Measurements from ENCODE around the gene KCNK7. TPM values are rescaled to one million over a fixed set of nuclear protein-coding genes. Genes with fewer than 3 reads are reported as not detected.

Gene KCNK7
- total RNA-seq, 1 experiment from 2014 or later, result 1.8 TPM

GRCh38 chr11:65563601-65564000 is 32.0 kb downstream of the KCNK7 start:
- no peak overlapping the region for H4K8ac ChIP-seq (replicated peaks; ENCODE audit: insufficient read length, low read depth, low read length)
- H3K4me1 Mint-ChIP-seq, result peaks cover 22 to 34% of the 10 kb centered on the region in 2 experiments
- H3K4ac ChIP-seq (ENCODE audit: low read depth, low read length), result no peak overlapping the region
- H3K23me2 ChIP-seq (ENCODE audit: insufficient read length, low read depth, low read length, poor library complexity, severe bottlenecking), result no peaks in the 10 kb centered on the region
- no peaks in the 10 kb centered on the region for H3K79me2 ChIP-seq (ENCODE audit: insufficient read depth, low read length)
- H3K9me3 ChIP-seq (ENCODE audit: control insufficient read depth, low read depth, low read length), result no peaks in the 10 kb centered on the region
- H2BK5ac ChIP-seq (ENCODE audit: insufficient read length, low read length), result no peak overlapping the region
- no peak for DNase-seq
- no peak overlapping the region for H3K56ac ChIP-seq (ENCODE audit: insufficient read length, low read depth, low read length)
- no peak overlapping the region for H2BK20ac ChIP-seq (ENCODE audit: low read depth, low read length, poor library complexity, severe bottlenecking)
- no peak overlapping the region for H3K4me2 ChIP-seq (ENCODE audit: insufficient read depth, insufficient read length, low read length)
- peaks cover 21% of the 10 kb centered on the region for H3K27me3 Mint-ChIP-seq (ENCODE audit: low read depth)
- H2AK5ac ChIP-seq (ENCODE audit: insufficient read length, low read length), result no peak overlapping the region
- no peak overlapping the region for H4K5ac ChIP-seq (ENCODE audit: insufficient read length, low read depth, low read length)
- H3T11ph ChIP-seq (ENCODE audit: low read length), result no peak overlapping the region
- no peak overlapping the region for H3K4me3 Mint-ChIP-seq
- H2BK12ac ChIP-seq (ENCODE audit: insufficient read length, low read depth, low read length), result no peak overlapping the region
- H3K27me3 ChIP-seq (ENCODE audit: insufficient read depth, low read length), result no peaks in the 10 kb centered on the region; the same call in 1 of the 2 replicates
- H3K79me1 ChIP-seq (ENCODE audit: insufficient read depth, low read depth, low read length, poor library complexity, severe bottlenecking), result no peaks in the 10 kb centered on the region
- no peak overlapping the region for H2AFZ ChIP-seq (ENCODE audit: low read length)
- H4K20me1 ChIP-seq (ENCODE audit: control insufficient read depth, insufficient read depth, insufficient read length), result no peaks in the 10 kb centered on the region
- no peak for TF ChIP-seq CTCF (conservative IDR thresholded peaks at IDR 0.05)
- WGBS (ENCODE audit: extremely low coverage, insufficient read length, low lambda C conversion rate), result no CpG with 5 or more reads among the region's 4 CpGs
- peaks cover 3% of the 10 kb centered on the region; the same call in 1 of the 2 replicates for H3K4me1 ChIP-seq (ENCODE audit: insufficient read depth, low read length)
- H3K9ac ChIP-seq (ENCODE audit: extremely low read depth, insufficient read length, low read length), result no peak overlapping the region
- no peak overlapping the region for H3K27ac Mint-ChIP-seq
- H2BK15ac ChIP-seq (ENCODE audit: low read depth, low read length), result no peak overlapping the region
- no peak overlapping the region for H3K27ac ChIP-seq (ENCODE audit: insufficient read length, low read depth, low read length)
- no peak overlapping the region for H2BK120ac ChIP-seq (ENCODE audit: low read depth, low read length, poor library complexity, severe bottlenecking)
- no peak overlapping the region for H3K14ac ChIP-seq (ENCODE audit: insufficient read depth, low read length)
- no peak overlapping the region for H4K91ac ChIP-seq (ENCODE audit: insufficient read length, low read depth, low read length)
- no peak overlapping the region for H3K23ac ChIP-seq (ENCODE audit: insufficient read length, low read depth, low read length)
- no peak overlapping the region for H3K18ac ChIP-seq (ENCODE audit: insufficient read length, low read depth, low read length)
- H3K9me3 Mint-ChIP-seq, result no peaks in the 10 kb centered on the region
- H3K36me3 Mint-ChIP-seq (ENCODE audit: insufficient read depth in 1 of 3, low read depth in 3 of 3), result peaks cover 0 to 5% (median under 1%) of the 10 kb centered on the region in 3 experiments; a peak in 3 of 7 replicates
